Ectodermal cell (in vitro differentiated cells): ENCODE results near the gene ILKAP.
A peak's percentile ranks its signal among the peaks of the same experiment; 100 is the strongest.

ENCODE experiments used
- H3K27ac ChIP-seq: 2 replicates; pipeline ENCODE4 v1.7.0; 2013; ENCODE audit warnings: mild to moderate bottlenecking, low read depth, low read length; ENCODE audit not compliant: insufficient read depth, poor library complexity, severe bottlenecking
- H3K27me3 ChIP-seq: 2 replicates; pipeline ENCODE4 v1.7.0; 2013; ENCODE audit warnings: mild to moderate bottlenecking, low read length; ENCODE audit not compliant: insufficient read depth, control insufficient read depth, poor library complexity, severe bottlenecking
- H3K36me3 ChIP-seq: one replicate; pipeline ENCODE4 v1.7.0; 2013; ENCODE audit warnings: low read length; ENCODE audit not compliant: control insufficient read depth, insufficient read depth
- H3K4me1 ChIP-seq: one replicate; pipeline ENCODE4 v1.7.0; 2013; ENCODE audit warnings: low read length; ENCODE audit not compliant: control insufficient read depth, insufficient read depth
- H3K4me3 ChIP-seq: 2 replicates; pipeline ENCODE4 v1.7.0; 2013; ENCODE audit warnings: low read depth, low read length, control low read depth; ENCODE audit not compliant: insufficient read depth
- H3K9me3 ChIP-seq: 2 replicates; pipeline ENCODE4 v1.7.0; 2013; ENCODE audit warnings: mild to moderate bottlenecking, low read length, moderate library complexity; ENCODE audit not compliant: control insufficient read depth
- WGBS, 2 experiments: methylation state at CpG; one replicate each; pipeline ENCODE4 v1.1.7; 2013; ENCODE audit warnings: missing lambda C conversion rate in 2 of 2; 5-methylcytosine and 5-hydroxymethylcytosine counted together

ILKAP gene

GRCh38 chr2:238243496-238244076 lies 40.1 kb upstream of the ILKAP start:
- Histone ChIP-seq H3K4me3 (no peak overlapping the region), H3K4me1 (peaks cover 3% of the 10 kb centered on the region), H3K9me3 (no peaks in the 10 kb centered on the region), H3K27ac (no peak overlapping the region), H3K36me3 (no peaks in the 10 kb centered on the region), H3K27me3 (peaks cover 35% of the 10 kb centered on the region)
- WGBS, 2 experiments, result 79 to 80% methylated on average over 10 of the region's 10 CpGs

- WGBS, 2 experiments, result 81 to 83% methylated on average over 7 of the region's 7 CpGs
- Histone ChIP-seq H3K4me3 (no peak overlapping the region), H3K27me3 (peaks cover 41% of the 10 kb centered on the region), H3K4me1 (peaks cover 3% of the 10 kb centered on the region), H3K9me3 (no peaks in the 10 kb centered on the region), H3K36me3 (no peaks in the 10 kb centered on the region), H3K27ac (no peak overlapping the region)
Observed at GRCh38 chr2:238242731-238243495, 39.4 kb upstream of the ILKAP start.

GRCh38 chr2:238241970-238242369 lies 38.5 kb upstream of the ILKAP start:
- no peaks in the 10 kb centered on the region for H3K9me3 ChIP-seq
- H3K4me1 ChIP-seq, result peaks cover 3% of the 10 kb centered on the region
- no peaks in the 10 kb centered on the region for H3K36me3 ChIP-seq
- H3K27me3 ChIP-seq, result peaks cover 51% of the 10 kb centered on the region
- H3K4me3 ChIP-seq, result no peak overlapping the region
- no peak overlapping the region for H3K27ac ChIP-seq
- WGBS, 2 experiments, result 90 to 92% methylated on average over 2 of the region's 2 CpGs

- H3K27ac ChIP-seq, result peak overlapping the region; percentile 2
- peak overlapping the region; percentile 16 for H3K4me3 ChIP-seq
- H3K9me3 ChIP-seq, result no peaks in the 10 kb centered on the region
- WGBS, 2 experiments, result 6 to 7% methylated on average over 67 to 69 of the region's 71 CpGs
- H3K36me3 ChIP-seq, result no peaks in the 10 kb centered on the region
- H3K4me1 ChIP-seq, result peaks cover 3% of the 10 kb centered on the region
- H3K27me3 ChIP-seq, result peaks cover 60% of the 10 kb centered on the region
Observed at GRCh38 chr2:238240757-238241711, 37.5 kb upstream of the ILKAP start.

GRCh38 chr2:238239863-238240756 lies 36.6 kb upstream of the ILKAP start, which contains the start of gene HES6:
Gene HES6 (minus strand): TSS chr2:238240038. CDS start chr2:238239905, 133 bp downstream.
- H3K27me3 ChIP-seq, result peaks cover 69% of the 10 kb centered on the region
- H3K27ac ChIP-seq, result peak within 1 kb of the TSS; percentile 79
- peaks cover 3% of the 10 kb centered on the region for H3K4me1 ChIP-seq
- H3K4me3 ChIP-seq, result peak within 1 kb of the TSS; percentile 52
- no peaks in the 10 kb centered on the region for H3K9me3 ChIP-seq
- no peaks in the 10 kb centered on the region for H3K36me3 ChIP-seq
- WGBS, 2 experiments, result 0% methylated on average over 104 of the region's 105 CpGs

GRCh38 chr2:238239543-238239862 lies 36.0 kb upstream of the ILKAP start:
- H3K9me3 ChIP-seq, result no peaks in the 10 kb centered on the region
- H3K27ac ChIP-seq, result no peak overlapping the region
- 0 to 1% methylated on average over 43 of the region's 43 CpGs for WGBS, 2 experiments

GRCh38 chr2:238238766-238239542 lies 35.5 kb upstream of the ILKAP start:
- H3K4me3 ChIP-seq, result peak overlapping the region; percentile 52
- no peaks in the 10 kb centered on the region for H3K9me3 ChIP-seq
- no peaks in the 10 kb centered on the region for H3K36me3 ChIP-seq
- H3K27me3 ChIP-seq, result peaks cover 71% of the 10 kb centered on the region
- peaks cover 3% of the 10 kb centered on the region for H3K4me1 ChIP-seq
- no peak overlapping the region for H3K27ac ChIP-seq
- WGBS, 2 experiments, result 27 to 28% methylated on average over 75 of the region's 75 CpGs

More at GRCh38 chr2:238239543-238239862, 36.0 kb upstream of the ILKAP start:
- Histone ChIP-seq H3K4me1 (peaks cover 3% of the 10 kb centered on the region), H3K36me3 (no peaks in the 10 kb centered on the region), H3K27me3 (peaks cover 71% of the 10 kb centered on the region), H3K4me3 (peak overlapping the region; percentile 52)

- no peaks in the 10 kb centered on the region for H3K36me3 ChIP-seq
- no peaks in the 10 kb centered on the region for H3K9me3 ChIP-seq
- peaks cover 71% of the 10 kb centered on the region for H3K27me3 ChIP-seq
- H3K27ac ChIP-seq, result no peak overlapping the region
- H3K4me1 ChIP-seq, result peaks cover 3% of the 10 kb centered on the region
- WGBS, 2 experiments, result 90 to 91% methylated on average over 5 of the region's 5 CpGs
- H3K4me3 ChIP-seq, result no peak overlapping the region
Observed at GRCh38 chr2:238238311-238238765, 34.8 kb upstream of the ILKAP start.
